OCI-LY7 (cell line): ENCODE measurements around the gene SPANXN2.
"Not testable (repeated sequence)": the region's sequence is repeated elsewhere in the genome, so short reads cannot be mapped to it uniquely, and the experiment has no call there.

Experiments used
- CTCF ChIP-seq: fragments of 200-600 bp; sonication (generic); conservative IDR thresholded peaks from 2 replicates; pipeline ENCODE4 v1.5.1; 2014; ENCODE audit warnings: mild to moderate bottlenecking, antibody characterized with exemption, low read length, moderate library complexity, mixed read lengths
- EZH2phosphoT487 ChIP-seq: fragments of 200-600 bp; sonication (generic); IDR thresholded peaks from 2 replicates; pipeline ENCODE4 v1.6.1; 2018; ENCODE audit warnings: low read depth, borderline replicate concordance, mild to moderate bottlenecking, mixed run types, antibody characterized with exemption, low read length, moderate library complexity, mixed read lengths

GRCh38 chrX:143767789-143768188, 47.2 kb upstream of the SPANXN2 start:
- not testable (repeated sequence) for TF ChIP-seq CTCF, EZH2phosphoT487
